GM18867 (cell line): ENCODE measurements around the gene SHCBP1L.

Experiments
- ATAC-seq: cut with Tn5 transposase; IDR thresholded peaks from one replicate; pipeline ENCODE4 v1.9.1; 2021; ENCODE audit warnings: mild to moderate bottlenecking, moderate library complexity; ENCODE audit not compliant: unreplicated experiment

The SHCBP1L gene

DNA sequence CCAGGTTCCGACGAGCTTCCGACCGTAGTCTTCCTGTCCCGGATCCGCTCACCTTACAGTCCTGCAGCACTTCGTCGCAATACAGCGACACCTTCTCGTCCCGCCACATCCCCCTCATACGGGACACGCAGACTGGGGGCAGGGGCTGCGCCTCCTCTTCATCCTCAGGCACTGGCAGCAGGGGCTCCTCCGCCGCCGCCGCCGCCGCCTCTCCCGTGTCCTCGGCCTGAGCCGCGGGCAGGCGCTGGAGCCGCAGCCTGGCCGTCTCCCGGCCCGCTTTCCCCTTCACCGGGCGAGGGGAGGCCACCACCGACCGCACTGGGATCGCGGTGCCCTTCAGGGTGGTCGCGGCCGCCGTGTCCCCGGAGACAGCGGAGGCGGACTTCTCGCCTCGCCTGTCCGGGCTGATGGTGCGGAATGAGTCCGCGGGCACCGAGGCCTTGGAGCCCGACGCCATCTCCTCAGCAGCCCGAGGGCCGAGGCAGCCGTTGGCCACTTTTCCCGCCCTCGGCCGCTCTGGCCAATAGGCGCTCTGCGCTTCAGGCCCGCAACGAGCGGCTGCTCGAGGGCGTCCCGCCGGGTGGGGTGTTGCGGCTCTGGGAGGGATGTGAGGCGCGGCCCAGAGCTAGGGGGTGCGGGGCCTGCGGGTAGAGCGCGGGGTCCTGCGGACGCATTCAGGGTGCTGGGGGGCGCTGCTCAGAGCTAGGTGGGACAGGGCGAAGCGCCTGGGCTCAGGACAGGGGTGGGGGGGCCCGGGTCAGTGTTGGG, at the start of gene SHCBP1L:
Gene SHCBP1L, minus strand, starts transcription at position 490 of the 768 bp plus-strand sequence. Its CDS starts 33 bp downstream, at position 457.
- no peak for ATAC-seq

DNA sequence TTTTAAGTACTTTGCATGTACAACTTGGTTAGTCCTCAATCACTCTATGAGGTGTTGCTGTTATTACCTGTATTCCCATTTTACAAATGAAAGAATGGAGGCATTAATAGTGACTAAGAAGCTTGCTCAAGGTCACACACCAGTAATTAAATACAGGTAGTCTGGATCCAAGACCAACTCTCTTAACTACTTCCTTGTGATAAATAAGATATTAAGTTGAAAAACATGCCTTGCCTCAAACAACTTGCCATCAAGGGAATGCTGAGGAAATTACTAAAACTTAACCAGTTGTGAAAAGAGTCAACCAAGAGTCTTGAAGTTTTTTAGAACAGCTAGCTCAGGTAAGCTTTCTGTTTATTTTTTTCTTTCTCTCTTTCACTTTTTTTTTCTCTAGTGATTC, 49.3 kb upstream of the SHCBP1L start:
- ATAC-seq = no peak

DNA sequence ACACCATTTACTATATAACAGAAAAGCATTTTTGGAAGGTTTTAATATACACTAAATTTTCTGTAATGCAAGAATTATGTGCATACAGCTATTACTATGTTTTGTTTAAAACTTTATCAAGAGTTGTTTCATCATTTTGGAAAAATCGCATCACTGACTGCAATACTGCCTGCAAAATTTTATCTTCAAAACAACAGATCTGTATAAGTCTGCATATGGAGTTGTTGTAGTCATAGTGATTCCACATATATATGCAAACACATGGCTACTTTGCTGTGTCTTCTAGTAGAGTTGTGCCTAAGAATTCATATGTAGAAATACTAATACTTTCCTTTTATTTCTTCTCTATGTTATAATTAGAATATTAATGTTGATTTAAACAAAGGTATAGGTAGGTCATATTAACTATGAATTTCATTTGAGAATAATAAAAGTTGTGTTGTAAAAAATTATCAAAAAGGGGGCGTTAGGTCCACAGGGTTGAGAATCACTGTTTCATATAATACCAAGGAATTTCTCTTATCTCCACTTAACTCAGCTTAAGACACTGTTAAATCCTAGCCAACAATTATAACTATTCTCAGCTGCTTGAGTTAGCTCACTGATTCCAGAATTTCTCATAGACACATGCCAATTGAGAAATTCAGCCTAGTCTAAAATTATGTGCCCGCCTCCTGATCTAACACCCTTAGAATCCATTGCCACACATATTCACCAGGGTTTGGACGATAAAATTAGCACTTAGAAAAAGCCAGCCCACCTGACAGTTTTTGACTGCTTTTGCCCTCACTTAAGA, 47.4 kb upstream of the SHCBP1L start:
- no peak for ATAC-seq

DNA sequence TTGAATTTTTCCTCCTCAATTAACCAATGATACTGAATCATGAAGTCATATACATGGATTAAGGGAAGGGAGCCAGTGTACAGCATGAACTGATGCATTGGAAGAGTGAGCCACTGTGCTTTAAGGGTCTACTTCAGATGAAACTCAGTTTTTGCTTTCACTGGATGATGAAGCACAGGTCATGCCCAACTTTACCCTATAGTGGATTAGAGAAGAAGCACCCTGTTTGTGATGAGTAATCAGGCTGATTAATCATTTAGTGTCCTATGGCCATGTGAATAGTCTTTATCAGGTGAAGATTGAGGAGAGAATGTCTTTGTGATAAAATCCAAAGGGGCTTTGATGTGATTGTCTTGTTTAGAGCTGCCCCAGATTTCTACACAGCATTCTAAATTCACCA, 45.5 kb upstream of the SHCBP1L start:
- no peak for ATAC-seq

DNA sequence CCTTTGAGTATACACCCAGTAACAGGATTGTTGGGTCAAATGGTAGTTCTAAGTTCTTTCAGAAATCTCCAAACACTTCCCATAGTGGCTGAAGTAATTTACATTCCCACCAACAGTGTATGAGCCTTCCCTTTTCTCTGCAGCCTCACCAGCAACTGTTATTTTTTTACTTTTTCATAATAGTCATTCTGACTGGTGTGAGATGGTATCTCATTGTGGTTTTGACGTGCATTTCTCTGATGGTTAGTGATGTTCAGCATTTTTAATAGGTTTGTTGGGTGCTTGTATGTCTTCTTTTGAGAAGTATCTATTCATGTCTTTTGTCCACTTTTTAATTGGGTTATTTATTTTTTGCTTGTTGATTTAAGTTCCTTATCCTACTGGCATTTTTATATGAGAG, 43.9 kb upstream of the SHCBP1L start:
- ATAC-seq = no peak

DNA sequence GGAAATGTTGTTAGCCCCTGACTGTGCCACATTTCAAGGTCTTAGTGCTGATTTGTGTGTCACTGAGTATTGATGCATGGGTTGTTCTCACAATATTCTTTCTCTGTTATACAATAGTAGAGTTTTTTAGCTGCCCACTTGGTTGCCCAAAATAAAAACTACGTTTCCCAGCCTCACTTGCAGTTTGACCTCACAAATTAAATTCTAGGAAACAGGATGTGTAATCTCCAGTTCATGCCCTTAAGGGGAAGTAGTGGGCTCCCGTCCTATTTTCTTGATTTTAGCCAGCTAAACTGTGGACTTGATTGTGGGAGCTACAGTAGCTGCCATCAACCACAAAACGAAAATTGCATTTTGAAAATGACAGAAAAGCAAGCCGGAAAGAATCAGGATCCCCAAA, 42.9 kb upstream of the SHCBP1L start:
- no peak for ATAC-seq

DNA sequence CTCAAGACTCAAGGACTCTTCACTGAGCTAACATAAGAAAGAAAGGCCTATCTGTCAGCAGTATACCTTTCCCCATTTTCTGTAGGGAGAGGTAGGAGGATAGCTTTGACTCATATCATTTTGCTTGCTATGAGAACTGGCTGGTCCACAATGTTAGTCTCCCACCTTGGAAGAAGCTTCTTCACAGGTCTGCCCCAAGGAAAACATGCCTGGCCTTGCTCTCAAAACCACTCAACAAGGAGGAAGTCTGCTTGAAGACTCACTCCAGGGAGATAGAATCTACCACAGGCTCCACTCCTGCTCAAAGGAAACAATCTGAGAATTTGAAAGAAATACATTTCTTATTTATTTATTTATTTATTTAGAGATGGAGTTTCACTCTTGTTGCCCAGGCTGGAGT, 40.8 kb upstream of the SHCBP1L start:
- no peak for ATAC-seq

DNA sequence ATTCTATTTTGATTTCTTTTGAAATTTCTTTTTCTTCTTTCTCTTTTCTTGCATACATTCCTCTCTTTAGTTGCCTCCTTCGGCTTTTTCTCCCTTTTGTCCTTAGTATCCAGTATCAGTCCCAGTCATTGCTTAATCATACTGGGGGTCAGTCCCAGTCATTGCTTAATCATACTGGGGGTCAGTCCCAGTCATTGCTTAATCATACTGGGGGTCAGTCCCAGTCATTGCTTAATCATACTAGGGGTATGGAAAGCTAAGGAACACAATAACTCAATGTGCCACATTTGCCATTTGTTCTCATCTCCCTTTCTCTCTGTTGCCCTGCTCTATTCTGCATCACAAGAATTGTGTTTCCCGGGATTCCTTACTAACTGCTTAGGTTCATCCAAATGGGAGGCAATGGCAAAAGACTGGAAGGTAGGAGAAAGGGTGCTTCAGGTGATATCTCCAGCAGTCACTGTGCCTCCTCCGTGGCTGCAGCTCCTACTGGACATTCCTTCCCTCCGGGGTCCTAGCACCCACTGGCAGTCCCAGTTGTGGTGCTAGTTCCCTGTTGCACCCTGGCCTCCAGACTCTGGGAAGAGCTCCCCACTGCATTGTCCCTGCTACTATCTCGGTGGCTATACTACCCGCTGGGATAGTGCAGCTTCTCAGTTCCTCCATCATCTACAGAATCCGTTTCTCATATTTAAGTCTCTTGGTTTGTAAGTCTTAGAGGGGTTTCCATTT, 37.6 kb upstream of the SHCBP1L start:
- no peak for ATAC-seq

DNA sequence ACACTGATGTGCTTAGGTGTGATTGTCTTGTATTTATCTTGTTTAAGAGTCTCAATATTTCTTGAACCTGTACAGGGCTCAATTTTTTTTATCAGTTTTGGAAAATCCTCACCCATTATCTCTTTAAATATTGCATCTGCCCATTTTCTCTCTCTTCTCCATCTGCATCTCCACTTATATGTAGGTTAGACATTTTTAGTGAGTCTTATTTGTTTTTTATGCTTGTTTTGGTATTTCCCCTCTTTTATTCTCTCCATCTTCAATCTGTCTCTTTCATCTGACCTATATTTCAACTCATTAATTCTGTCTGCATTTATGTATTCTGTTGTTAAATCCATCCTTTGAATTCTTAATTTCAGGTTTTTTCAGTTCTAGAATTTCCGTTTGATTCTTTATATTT, 32.9 kb upstream of the SHCBP1L start:
- no peak for ATAC-seq

DNA sequence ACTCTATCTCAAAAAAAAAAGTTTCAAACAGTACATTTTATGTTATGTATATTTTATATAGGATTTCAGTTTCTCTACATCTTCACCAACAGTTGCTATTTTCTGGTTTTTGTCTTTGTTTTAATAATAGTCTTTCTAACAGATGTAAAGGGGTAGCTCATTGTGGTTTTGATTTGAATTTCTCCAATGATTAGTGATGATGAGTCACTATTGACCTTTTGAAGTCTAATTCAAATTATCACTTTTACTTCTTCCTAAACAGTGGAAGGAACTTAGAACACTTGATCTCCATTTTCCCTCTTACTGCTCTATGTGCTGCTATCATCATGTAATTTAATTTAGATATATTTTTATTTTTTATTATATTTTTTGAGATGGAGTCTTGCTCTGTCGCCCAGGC, 31.7 kb upstream of the SHCBP1L start:
- ATAC-seq = no peak

DNA sequence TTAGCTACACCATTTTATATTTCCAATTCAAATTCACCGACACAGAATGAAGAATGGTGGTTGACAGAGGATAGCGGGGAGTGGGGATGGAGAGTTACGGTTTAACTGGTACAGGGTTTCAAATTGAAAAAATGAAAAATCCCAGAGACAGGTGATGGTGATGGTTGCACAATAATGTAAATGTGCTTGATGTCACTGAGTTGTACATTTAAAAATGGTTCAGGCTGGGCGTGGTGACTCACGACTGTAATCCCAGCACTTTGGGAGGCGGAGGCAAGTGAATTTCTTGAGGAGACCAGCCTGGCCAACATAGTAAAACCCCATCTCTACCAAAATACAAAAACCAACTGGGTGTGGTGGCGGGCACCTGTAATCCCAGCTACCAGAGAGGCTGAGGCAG, 31.2 kb upstream of the SHCBP1L start:
- no peak for ATAC-seq

DNA sequence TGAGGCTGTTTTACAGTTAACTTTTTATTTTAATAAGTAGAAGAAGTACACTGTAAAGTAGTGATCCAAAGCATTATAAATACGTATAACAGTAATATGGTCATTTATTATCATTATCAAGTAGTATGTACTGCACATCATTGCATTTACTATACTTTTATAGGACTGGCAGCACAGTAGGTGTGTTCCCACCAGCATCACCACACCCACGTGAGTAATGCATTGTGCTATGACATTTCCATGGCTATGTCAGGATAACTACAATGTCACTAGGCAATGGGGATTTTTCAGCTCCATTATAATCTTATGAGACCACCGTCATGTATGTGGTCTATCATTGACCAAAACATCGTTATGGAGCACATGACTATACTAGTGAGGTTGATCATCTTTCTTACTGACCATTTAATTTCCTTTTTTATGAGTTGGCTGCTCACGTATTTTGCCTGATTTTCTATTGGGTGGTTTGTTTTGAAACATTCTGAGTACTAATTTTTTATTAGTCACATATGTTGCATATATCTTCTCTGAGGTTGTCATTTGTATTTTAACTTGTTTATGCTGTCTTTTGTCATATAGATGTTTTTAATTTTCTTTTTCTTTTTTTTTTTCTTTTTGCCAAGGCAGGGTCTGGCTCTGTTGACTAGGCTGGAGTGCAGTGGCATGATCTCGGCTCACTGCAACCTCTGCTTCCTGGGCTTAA, 25.3 kb upstream of the SHCBP1L start:
- ATAC-seq = no peak

DNA sequence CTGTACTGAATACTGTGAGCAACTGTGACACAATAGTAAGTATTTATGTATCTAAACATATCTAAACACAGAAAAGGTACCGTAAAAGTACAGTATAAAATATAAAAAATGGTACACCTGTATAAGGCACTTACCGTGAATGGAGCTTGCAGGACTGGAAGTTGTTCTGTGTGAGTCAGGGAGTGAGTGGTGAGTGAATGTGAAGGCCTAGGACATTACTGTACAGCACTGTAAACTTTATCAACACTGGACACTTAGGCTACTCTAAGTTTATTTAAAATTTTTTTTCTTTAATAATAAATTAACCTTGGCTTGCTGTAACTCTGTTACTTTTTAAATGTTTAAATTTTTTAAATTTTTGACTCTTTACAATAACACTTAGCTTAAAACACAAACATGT, 24.5 kb upstream of the SHCBP1L start:
- ATAC-seq = no peak

DNA sequence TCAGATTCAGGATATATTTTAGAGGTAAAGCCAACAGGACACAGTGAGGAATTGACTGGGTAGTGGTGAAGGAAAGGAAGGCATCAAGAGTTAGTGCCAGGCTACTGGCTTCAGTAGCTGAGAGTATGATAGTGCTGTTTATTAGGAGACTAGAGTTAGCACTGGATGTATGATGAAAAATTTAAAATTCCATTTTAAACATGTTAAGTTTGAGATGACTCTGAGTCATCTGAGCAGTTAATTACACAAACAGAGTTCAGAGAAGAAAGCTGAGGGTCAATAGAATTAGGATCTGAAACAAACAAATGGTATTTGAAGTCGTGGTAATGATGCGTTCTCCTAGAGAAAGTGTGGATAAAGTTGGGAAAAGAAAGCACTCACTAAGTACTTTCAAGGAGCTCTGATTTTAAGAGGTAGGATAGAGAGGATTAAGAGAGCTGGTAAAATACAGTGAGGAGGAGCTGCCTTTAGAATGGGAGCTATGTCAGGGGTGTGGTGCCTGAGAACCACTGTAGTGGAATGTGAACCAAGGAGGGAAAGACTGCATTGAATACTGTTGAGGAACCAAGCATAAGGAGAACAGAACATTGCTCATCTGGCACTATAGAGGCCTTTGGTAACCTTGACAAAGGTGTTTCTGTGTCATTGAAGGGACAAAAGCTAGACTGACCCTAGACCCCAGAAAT, 21.7 kb upstream of the SHCBP1L start:
- no peak for ATAC-seq

DNA sequence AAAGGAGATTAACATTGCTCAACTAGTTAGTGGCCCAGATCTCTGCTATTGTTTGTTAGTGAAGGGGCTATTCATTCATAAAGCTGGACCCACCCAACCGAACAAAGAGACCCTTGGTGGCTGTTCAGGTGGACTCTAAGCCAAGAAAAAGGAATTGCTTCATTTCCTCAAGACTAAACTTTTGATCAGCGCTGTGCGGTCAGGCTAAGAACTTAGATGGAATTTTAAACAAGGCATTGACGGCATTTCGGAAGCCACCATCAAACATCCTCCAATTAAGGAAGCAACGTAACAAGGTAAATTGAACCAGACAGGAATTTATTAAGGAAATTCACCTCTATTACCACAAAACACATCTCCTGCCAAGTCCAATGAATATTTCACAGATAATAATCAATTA, 19.9 kb upstream of the SHCBP1L start:
- ATAC-seq = no peak

DNA sequence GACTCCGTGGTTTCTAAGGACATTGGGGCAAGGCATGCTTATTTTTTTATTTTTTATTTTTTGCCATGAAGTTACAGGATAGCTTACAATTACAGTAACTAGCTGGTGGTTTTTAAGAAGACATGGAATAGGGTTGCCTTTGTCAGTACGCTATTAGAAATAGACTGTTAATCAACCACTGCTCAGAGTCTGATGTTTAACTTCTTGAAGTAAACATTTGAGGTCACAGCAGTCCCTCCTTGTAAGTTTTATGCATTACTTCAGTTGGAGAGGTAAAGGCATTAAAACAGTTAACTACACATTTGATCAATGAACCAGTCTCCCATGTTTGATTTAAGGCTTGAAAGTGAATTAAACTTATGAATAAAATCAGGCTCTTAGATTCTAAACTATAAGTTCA, 19.3 kb upstream of the SHCBP1L start:
- ATAC-seq = no peak

DNA sequence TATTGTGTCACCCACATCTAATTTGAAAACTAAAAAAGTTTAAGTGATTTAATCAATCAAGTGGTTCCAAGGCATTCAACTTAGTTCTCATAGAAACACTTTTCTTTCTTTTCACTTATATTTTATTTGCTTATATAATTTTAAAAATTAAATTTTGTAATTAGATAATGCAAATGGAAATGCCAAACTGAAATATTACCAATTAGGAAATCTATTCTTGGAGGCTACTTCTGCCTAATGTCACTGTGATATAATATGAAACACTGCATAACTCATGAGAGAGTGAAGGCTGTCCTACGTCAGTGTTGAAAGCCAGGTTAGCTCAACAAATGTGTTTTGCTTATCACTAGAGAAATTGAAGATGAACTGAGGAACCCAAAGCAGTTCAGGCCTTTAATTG, 18.3 kb upstream of the SHCBP1L start:
- no peak for ATAC-seq

DNA sequence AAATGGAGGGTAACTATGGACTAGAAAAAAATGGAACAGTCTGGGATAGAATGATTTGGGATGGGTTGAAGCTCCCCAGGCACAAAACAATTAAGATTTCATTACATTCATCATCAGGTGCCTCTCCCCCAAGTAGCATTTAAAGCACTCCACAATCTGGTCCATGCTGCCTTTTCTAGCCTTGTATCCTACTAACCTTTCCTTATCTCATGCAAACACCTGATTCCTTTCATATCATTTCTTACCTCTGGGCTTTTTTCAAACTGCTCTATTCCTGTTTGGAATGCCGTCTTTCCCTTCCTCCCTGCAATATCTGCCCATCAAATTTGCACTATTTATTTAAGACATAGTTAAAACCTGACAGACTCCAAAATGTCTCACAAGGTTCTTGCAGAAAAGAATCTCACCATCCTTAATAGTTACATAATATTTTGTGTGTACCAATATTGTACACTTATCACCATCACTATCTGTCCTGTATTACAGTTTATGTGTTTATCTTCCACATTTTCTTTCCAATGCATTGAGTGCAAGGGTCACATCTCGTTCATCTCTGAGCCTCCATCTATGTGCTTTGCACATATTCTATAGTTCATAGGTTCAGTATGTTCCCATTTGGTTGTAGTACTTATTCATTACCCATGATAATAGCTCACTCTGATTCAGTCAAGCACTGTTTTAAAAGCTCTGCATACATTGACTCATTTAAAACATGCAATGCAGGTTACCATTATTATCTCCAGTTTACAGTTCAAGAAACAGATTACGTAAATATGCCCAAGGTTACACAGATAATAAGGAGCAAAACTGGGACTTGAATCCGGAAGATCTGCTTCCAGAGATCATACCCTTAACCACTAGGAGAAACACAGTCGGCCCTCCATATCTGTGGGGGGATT, 16.1 kb upstream of the SHCBP1L start:
- ATAC-seq = no peak

DNA sequence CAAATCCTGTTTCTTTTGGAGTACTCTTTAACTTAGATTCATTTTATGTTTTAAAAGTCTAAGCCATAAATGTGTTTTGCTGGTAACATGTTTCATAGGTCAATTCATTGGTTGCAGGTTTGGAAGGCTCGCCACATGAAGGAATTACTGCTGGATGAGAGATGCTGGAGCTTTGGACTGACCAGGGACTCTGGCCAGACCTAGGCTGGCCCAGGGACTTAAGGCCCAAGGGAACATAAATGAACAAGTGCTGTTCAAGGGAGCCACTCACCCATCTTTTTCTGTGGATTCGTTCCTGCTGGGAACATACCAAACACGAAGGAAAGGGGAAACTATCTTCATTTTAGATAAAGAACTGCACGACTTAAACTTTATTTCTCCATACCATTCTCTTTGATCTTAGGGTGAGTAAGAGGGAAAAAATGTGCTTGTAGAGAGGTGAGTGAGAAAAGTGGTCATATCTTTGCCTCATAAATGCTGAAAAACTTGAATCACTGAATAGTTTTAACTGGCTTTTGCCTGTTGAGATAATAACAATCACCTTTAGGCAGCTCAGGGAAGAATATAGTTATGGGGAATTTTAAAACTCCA, 15.3 kb upstream of the SHCBP1L start:
- no peak for ATAC-seq
